CD14-positive monocyte (primary cell): ENCODE results near the gene CAPN14. TPM values are rescaled to one million over a fixed set of nuclear protein-coding genes. Genes with fewer than 3 reads are reported as not detected.

Source experiments
- DNase-seq, 3 donors: peaks; one replicate each; pipeline ENCODE4 v3.0.0-alpha.2; 2011 to 2022
- H2AFZ ChIP-seq: 2 replicates; pipeline ENCODE4 v1.6.0; 2012; ENCODE audit warnings: mild to moderate bottlenecking, low read depth, low read length, inconsistent platforms; ENCODE audit not compliant: insufficient read depth, poor library complexity, severe bottlenecking
- H3K27ac ChIP-seq, 2 donors: 1 replicate in 1 of 2; 2 replicates in 1 of 2; pipeline ENCODE4 v1.5.1; 2012 to 2013; ENCODE audit warnings: low read length in 2 of 2, control low read depth in 1 of 2, inconsistent platforms in 1 of 2, low read depth in 1 of 2, mild to moderate bottlenecking in 1 of 2
- H3K27me3 ChIP-seq, 2 donors: one replicate each; pipeline versions ENCODE4 v1.6.0 to v1.6.1; 2011 to 2013; ENCODE audit warnings: low read length in 2 of 2; ENCODE audit not compliant: control insufficient read depth in 2 of 2, insufficient read depth in 2 of 2
- H3K36me3 ChIP-seq, 2 donors: replicated peaks in 1 of 2; 1 replicate in 1 of 2; 2 replicates in 1 of 2; pipeline versions ENCODE4 v1.5.1 to v1.6.1; 2012 to 2013; ENCODE audit warnings: low read length in 2 of 2, control low read depth in 1 of 2, inconsistent platforms in 1 of 2, mild to moderate bottlenecking in 1 of 2; ENCODE audit not compliant: insufficient read depth in 2 of 2, control insufficient read depth in 1 of 2
- H3K4me1 ChIP-seq, 2 donors: 1 replicate in 1 of 2; 2 replicates in 1 of 2; pipeline versions ENCODE4 v1.5.1 to v1.6.1; 2012 to 2013; ENCODE audit warnings: low read length in 2 of 2, control low read depth in 1 of 2, inconsistent platforms in 1 of 2, mild to moderate bottlenecking in 1 of 2, moderate library complexity in 1 of 2; ENCODE audit not compliant: insufficient read depth in 2 of 2, control insufficient read depth in 1 of 2
- H3K4me2 ChIP-seq: replicated peaks from 2 replicates; pipeline ENCODE3; 2012; ENCODE audit warnings: low read length, moderate library complexity, mild to moderate bottlenecking; ENCODE audit not compliant: poor library complexity, severe bottlenecking; ENCODE audit errors: extremely low read depth
- H3K4me3 ChIP-seq, 3 experiments: fragments of 200-600 bp in 1 of 3; sonication (generic) in 1 of 3; replicated peaks in 1 of 3; 1 replicate in 2 of 3; 2 replicates in 1 of 3; pipeline ENCODE4 v1.5.1; 2011 to 2013; ENCODE audit warnings: low read length in 3 of 3, mild to moderate bottlenecking in 3 of 3, control low read depth in 2 of 3, low read depth in 2 of 3, inconsistent platforms in 1 of 3, moderate library complexity in 1 of 3
- H3K79me2 ChIP-seq: 2 replicates; pipeline ENCODE4 v1.6.0; 2012; ENCODE audit warnings: mild to moderate bottlenecking, control low read depth, inconsistent platforms, low read length, moderate library complexity; ENCODE audit not compliant: insufficient read depth
- H3K9ac ChIP-seq: 2 replicates; pipeline ENCODE4 v1.6.0; 2017; ENCODE audit warnings: low read length, mild to moderate bottlenecking; ENCODE audit not compliant: insufficient read depth, poor library complexity, severe bottlenecking
- H3K9me3 ChIP-seq, 2 donors: replicated peaks in 1 of 2; 1 replicate in 1 of 2; 2 replicates in 1 of 2; pipeline versions ENCODE4 v1.5.1 to v1.6.1; 2012 to 2013; ENCODE audit warnings: low read length in 2 of 2, control low read depth in 1 of 2; ENCODE audit not compliant: control insufficient read depth in 1 of 2, insufficient read depth in 1 of 2
- H4K20me1 ChIP-seq: 2 replicates; pipeline ENCODE4 v1.6.0; 2012; ENCODE audit warnings: mild to moderate bottlenecking, low read length, control low read depth, moderate library complexity; ENCODE audit not compliant: insufficient read depth
- H3K27ac Mint-ChIP-seq, 7 donors: one replicate each; pipeline ENCODE4 v1.8.0; 2020; ENCODE audit warnings: mild to moderate bottlenecking in 7 of 7, mixed read lengths in 7 of 7, moderate library complexity in 6 of 7, inconsistent platforms in 2 of 7
- H3K27me3 Mint-ChIP-seq, 3 donors: one replicate each; pipeline ENCODE4 v1.8.0; 2021 to 2022; ENCODE audit warnings: low read depth in 3 of 3, mild to moderate bottlenecking in 3 of 3, mixed read lengths in 3 of 3, moderate library complexity in 3 of 3, inconsistent platforms in 1 of 3
- H3K36me3 Mint-ChIP-seq, 2 donors: one replicate each; pipeline ENCODE4 v1.8.0; 2020; ENCODE audit warnings: mixed read lengths in 2 of 2, inconsistent platforms in 1 of 2, mild to moderate bottlenecking in 1 of 2
- H3K4me1 Mint-ChIP-seq: one replicate; pipeline ENCODE4 v1.8.0; 2020; ENCODE audit warnings: mild to moderate bottlenecking, mixed read lengths
- H3K4me3 Mint-ChIP-seq, 2 donors: one replicate each; pipeline ENCODE4 v1.8.0; 2020; ENCODE audit warnings: mild to moderate bottlenecking in 2 of 2, mixed read lengths in 2 of 2, moderate library complexity in 1 of 2
- H3K9me3 Mint-ChIP-seq, 7 donors: one replicate each; pipeline ENCODE4 v1.8.0; 2020 to 2022; ENCODE audit warnings: mixed read lengths in 7 of 7, mild to moderate bottlenecking in 6 of 7, moderate library complexity in 6 of 7, inconsistent platforms in 2 of 7
- WGBS: methylation state at CpG from one replicate; pipeline ENCODE4 v1.1.5; 2013; ENCODE audit warnings: missing lambda C conversion rate; ENCODE audit not compliant: insufficient coverage; 5-methylcytosine and 5-hydroxymethylcytosine counted together
- intact Hi-C, 2 donors: fragments of 100-400 bp; cut with micrococcal nuclease; formaldehyde crosslinking; loops; one replicate each; pipeline versions ENCODE4 v1.15.0 to v1.15.1; 2023
- polyA plus RNA-seq, 3 donors: library from polyadenylated mRNA; depleted of rRNA in 1 of 3; unstranded in 2 of 3; stranded (reverse) in 1 of 3; fragments of 300-500 nt in 2 of 3; fragments of >200 nt in 1 of 3; fragmentation: Illumina TruSeq in 2 of 3; gene quantifications; 1 replicate in 2 of 3; 2 replicates in 1 of 3; pipeline ENCODE4 v1.2.3, GENCODE V29; 2012 to 2021
- TF ChIP-seq, protein P1 (sequence below): fragments of 200-600 bp; IDR thresholded peaks from one replicate; pipeline ENCODE4 v1.8.0; 2022; ENCODE audit warnings: antibody characterized with exemption, mild to moderate bottlenecking

CAPN14 gene
- polyA plus RNA-seq, 3 donors: not detected

DNA sequence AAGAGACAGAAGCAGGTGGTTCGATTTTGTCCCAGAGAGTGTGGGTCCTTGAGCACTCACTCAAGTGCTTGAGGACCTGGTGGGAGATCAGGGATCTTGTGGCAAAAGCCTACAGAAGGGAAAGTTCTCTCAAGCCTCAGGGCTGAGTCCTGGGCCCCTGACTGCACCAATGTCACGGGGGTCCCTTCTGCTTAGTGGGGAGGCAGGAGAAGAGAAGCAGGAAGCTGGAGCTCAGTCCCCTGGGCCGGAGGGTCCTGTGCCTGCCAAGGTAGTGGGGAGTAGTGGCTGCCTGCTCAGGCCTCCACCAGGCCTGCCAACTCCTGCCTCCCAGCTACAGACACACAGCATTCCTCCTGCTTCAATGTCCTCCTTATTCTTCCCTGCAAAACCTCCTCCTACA lies 11.7 kb downstream of the CAPN14 start:
- peak overlapping the region; percentile 59 for H2AFZ ChIP-seq
- intact Hi-C loops: no loop called here
- no peak overlapping the region for H3K27ac ChIP-seq
- no peak overlapping the region for H3K27ac Mint-ChIP-seq
- H3K9me3 ChIP-seq: no peaks in the 10 kb centered on the region
- no peak for DNase-seq
- H3K9me3 Mint-ChIP-seq: no peaks in the 10 kb centered on the region
- peaks cover 4% of the 10 kb centered on the region for H3K4me1 Mint-ChIP-seq
- no peak overlapping the region for H3K4me3 ChIP-seq
- WGBS: 100% methylated on average over 2 of the region's 3 CpGs
- no peak overlapping the region for H3K4me3 Mint-ChIP-seq
- no peak overlapping the region for H3K4me2 ChIP-seq
- H3K36me3 Mint-ChIP-seq: no peaks in the 10 kb centered on the region
- H3K36me3 ChIP-seq: no peaks in the 10 kb centered on the region
- no peaks in the 10 kb centered on the region for H3K4me1 ChIP-seq
- H3K27me3 Mint-ChIP-seq: peaks cover 0 to 4% (median 0%) of the 10 kb centered on the region in 3 donors
- TF ChIP-seq, protein P1, sequence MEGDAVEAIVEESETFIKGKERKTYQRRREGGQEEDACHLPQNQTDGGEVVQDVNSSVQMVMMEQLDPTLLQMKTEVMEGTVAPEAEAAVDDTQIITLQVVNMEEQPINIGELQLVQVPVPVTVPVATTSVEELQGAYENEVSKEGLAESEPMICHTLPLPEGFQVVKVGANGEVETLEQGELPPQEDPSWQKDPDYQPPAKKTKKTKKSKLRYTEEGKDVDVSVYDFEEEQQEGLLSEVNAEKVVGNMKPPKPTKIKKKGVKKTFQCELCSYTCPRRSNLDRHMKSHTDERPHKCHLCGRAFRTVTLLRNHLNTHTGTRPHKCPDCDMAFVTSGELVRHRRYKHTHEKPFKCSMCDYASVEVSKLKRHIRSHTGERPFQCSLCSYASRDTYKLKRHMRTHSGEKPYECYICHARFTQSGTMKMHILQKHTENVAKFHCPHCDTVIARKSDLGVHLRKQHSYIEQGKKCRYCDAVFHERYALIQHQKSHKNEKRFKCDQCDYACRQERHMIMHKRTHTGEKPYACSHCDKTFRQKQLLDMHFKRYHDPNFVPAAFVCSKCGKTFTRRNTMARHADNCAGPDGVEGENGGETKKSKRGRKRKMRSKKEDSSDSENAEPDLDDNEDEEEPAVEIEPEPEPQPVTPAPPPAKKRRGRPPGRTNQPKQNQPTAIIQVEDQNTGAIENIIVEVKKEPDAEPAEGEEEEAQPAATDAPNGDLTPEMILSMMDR: no peak
- no peaks in the 10 kb centered on the region for H3K79me2 ChIP-seq
- H3K27me3 ChIP-seq: no peaks in the 10 kb centered on the region
- H4K20me1 ChIP-seq: no peaks in the 10 kb centered on the region
- H3K9ac ChIP-seq: no peak overlapping the region

DNA sequence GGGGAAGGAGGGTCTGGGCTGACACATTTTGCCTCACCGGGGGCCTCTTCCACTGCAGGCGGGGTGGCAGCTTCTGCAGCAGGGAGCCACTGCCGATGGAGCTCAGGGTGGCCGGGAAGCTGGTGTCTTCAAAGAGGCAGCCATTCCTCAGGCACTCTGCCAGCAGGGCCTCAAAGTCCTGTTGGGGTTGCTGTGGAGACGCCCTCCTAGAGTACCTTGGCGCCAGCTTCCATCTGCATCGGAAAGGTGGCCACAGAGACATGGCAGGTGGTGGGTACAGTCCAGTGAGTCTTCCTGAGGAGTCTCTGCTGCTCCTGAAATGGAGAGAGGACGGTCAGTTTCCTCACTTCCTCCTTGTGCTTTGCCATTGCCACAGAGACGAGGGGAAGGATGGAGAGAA lies 12.1 kb downstream of the CAPN14 start:
- Histone ChIP-seq H3K36me3 (no peaks in the 10 kb centered on the region), H3K27me3 (no peaks in the 10 kb centered on the region), H3K4me3 (no peak overlapping the region), H4K20me1 (no peaks in the 10 kb centered on the region), H3K4me2 (no peak overlapping the region), H3K9me3 (no peaks in the 10 kb centered on the region), H3K9ac (no peak overlapping the region), H3K4me1 (no peaks in the 10 kb centered on the region), H3K27ac (no peak overlapping the region), H2AFZ (peak overlapping the region; percentile 59), H3K79me2 (no peaks in the 10 kb centered on the region)
- no peak for DNase-seq
- Mint-ChIP-seq H3K27me3 (peaks cover 0 to 4% (median 0%) of the 10 kb centered on the region in 3 donors), H3K9me3 (no peaks in the 10 kb centered on the region), H3K4me3 (no peak overlapping the region), H3K36me3 (no peaks in the 10 kb centered on the region), H3K27ac (no peak overlapping the region), H3K4me1 (peaks cover 4% of the 10 kb centered on the region)
- intact Hi-C loops: no loop called here
- TF ChIP-seq, protein P1: no peak
- WGBS: 81% methylated on average over 8 of the region's 9 CpGs
